Large intestine (tissue), 3 donors: ENCODE data around the gene SFXN5. TPM values are rescaled to one million over a fixed set of nuclear protein-coding genes. Genes with fewer than 3 reads are reported as not detected.

Source experiments
- DNase-seq, 2 donors: peaks; one replicate each; pipeline versions ENCODE4 v3.0.0 to v3.0.0-alpha.2; 2013
- H3K27ac ChIP-seq: one replicate; pipeline ENCODE4 v1.5.1; 2013; ENCODE audit warnings: low read length
- H3K27me3 ChIP-seq: 2 replicates; pipeline ENCODE4 v1.6.1; 2013; ENCODE audit warnings: low read length; ENCODE audit not compliant: control insufficient read depth, insufficient read depth
- H3K36me3 ChIP-seq: 2 replicates; pipeline ENCODE4 v1.6.1; 2013; ENCODE audit warnings: low read length; ENCODE audit not compliant: control insufficient read depth, insufficient read depth
- H3K4me1 ChIP-seq: one replicate; pipeline ENCODE4 v1.6.1; 2013; ENCODE audit warnings: low read length; ENCODE audit not compliant: control insufficient read depth, insufficient read depth
- H3K4me3 ChIP-seq: one replicate; pipeline ENCODE4 v1.5.1; 2013; ENCODE audit warnings: low read length
- H3K9me3 ChIP-seq: one replicate; pipeline ENCODE4 v1.6.1; 2013; ENCODE audit warnings: mild to moderate bottlenecking, low read depth, low read length, moderate library complexity; ENCODE audit not compliant: control insufficient read depth
- WGBS: methylation state at CpG from one replicate; pipeline ENCODE4 v1.1.5; 2013; ENCODE audit warnings: low lambda C conversion rate; ENCODE audit not compliant: insufficient coverage; 5-methylcytosine and 5-hydroxymethylcytosine counted together
- polyA plus RNA-seq: library from polyadenylated mRNA; unstranded; fragments of 120-200 nt; gene quantifications from one replicate; pipeline ENCODE4 v1.2.1, GENCODE V29; 2013

Gene SFXN5
- polyA plus RNA-seq, 1 donor = 20.0 TPM

- DNase-seq = peak; percentile 44 to 70
- H3K4me1 ChIP-seq = peaks cover 14% of the 10 kb centered on the region
- peak overlapping the region; percentile 90 for H3K27ac ChIP-seq
- no CpG with 5 or more reads among the region's 16 CpGs for WGBS
- peak overlapping the region; percentile 76 for H3K4me3 ChIP-seq
- H3K27me3 ChIP-seq = no peaks in the 10 kb centered on the region
- no peaks in the 10 kb centered on the region for H3K36me3 ChIP-seq
- H3K9me3 ChIP-seq = no peaks in the 10 kb centered on the region
Measured at GRCh38 chr2:73111073-73112025, 39.8 kb upstream of the SFXN5 start.

GRCh38 chr2:73110168-73111072 is 38.9 kb upstream of the SFXN5 start:
- Histone ChIP-seq H3K27me3 (no peaks in the 10 kb centered on the region), H3K9me3 (no peaks in the 10 kb centered on the region), H3K36me3 (no peaks in the 10 kb centered on the region), H3K4me3 (peak overlapping the region; percentile 76), H3K27ac (no peak overlapping the region), H3K4me1 (peaks cover 14% of the 10 kb centered on the region)
- peak in 1 of 2 donors; percentile 22 for DNase-seq
- WGBS = no CpG with 5 or more reads among the region's 4 CpGs

GRCh38 chr2:73109431-73110167 is 38.1 kb upstream of the SFXN5 start:
- Histone ChIP-seq H3K36me3 (no peaks in the 10 kb centered on the region), H3K9me3 (no peaks in the 10 kb centered on the region), H3K27me3 (no peaks in the 10 kb centered on the region), H3K4me1 (peaks cover 14% of the 10 kb centered on the region), H3K4me3 (no peak overlapping the region), H3K27ac (no peak overlapping the region)
- DNase-seq = no peak
- no CpG with 5 or more reads among the region's 5 CpGs for WGBS

DNA sequence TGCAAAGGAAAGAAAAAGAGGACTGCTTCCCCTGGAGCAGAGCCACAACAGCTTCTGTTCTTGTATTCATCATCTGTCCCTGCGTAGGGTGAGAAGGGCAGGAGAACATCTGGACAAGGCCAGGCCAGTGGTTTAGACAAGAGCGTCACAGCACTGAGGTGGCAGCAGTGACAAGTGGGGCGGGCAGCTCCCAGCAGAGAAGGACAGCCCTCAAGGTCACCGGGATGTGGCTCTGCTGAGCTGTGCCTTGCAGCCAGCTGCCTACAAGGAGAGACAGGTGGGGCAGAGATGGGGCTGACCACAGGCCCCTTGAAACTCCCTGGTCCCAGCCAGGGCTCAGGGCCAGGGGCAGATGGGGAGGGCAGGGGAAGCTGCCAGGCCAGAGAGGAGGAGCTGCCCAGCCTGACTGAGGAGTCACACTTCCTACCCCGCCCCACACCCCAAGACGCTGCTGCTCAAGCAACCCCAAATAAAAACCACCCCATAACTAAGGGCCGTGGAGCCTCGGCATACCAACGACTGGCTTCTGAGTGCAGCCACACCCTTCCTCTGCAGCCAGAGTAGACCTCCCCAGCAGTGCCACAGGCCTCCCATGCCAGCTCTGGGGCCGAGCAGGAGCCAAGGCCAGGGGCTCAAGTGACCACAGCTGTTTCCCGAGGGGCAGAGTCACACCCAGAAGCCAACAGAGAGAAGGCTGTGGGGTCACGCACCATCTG is 35.9 kb upstream of the SFXN5 start:
- DNase-seq = no peak
- peaks cover 30% of the 10 kb centered on the region for H3K4me1 ChIP-seq

GRCh38 chr2:73106791-73107190 is 35.3 kb upstream of the SFXN5 start:
- Histone ChIP-seq H3K27me3 (no peaks in the 10 kb centered on the region), H3K4me3 (no peak overlapping the region), H3K27ac (no peak overlapping the region), H3K4me1 (peaks cover 28% of the 10 kb centered on the region), H3K36me3 (peaks cover 4% of the 10 kb centered on the region), H3K9me3 (no peaks in the 10 kb centered on the region)
- WGBS = no CpG with 5 or more reads among the region's 3 CpGs
- no peak for DNase-seq

More for the DNA sequence above, 35.9 kb upstream of the SFXN5 start:
- H3K27me3 ChIP-seq = no peaks in the 10 kb centered on the region
- H3K4me3 ChIP-seq = no peak overlapping the region
- H3K9me3 ChIP-seq = no peaks in the 10 kb centered on the region
- H3K27ac ChIP-seq = no peak overlapping the region
- peaks cover 4% of the 10 kb centered on the region for H3K36me3 ChIP-seq
- 70% methylated on average over 2 of the region's 12 CpGs for WGBS

GRCh38 chr2:73105511-73105971 is 34.0 kb upstream of the SFXN5 start:
- H3K4me1 ChIP-seq = peaks cover 26% of the 10 kb centered on the region

DNA sequence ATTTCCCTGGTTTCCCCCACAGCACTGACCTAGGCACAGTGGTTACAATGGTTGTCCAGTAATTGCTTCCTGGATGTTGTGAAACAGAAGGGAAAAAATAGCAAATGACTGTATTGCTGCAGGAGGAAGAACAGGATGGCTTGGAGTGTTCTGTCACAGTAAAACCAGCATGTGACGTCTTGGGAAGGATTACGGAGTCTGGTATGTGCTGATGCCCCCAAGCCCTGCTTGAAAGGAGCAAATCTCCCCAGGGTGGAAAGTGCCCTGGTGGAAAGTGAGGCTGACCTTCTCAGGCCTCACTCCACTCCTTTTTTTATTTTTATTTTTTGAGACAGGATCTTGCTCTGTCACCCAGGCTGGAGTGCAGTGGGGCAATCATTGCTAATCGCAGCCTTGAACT is 33.4 kb upstream of the SFXN5 start:
- Histone ChIP-seq H3K9me3 (no peaks in the 10 kb centered on the region), H3K4me3 (no peak overlapping the region), H3K36me3 (peaks cover 4% of the 10 kb centered on the region), H3K27me3 (no peaks in the 10 kb centered on the region), H3K4me1 (peaks cover 23% of the 10 kb centered on the region), H3K27ac (no peak overlapping the region)
- no peak for DNase-seq
- no CpG with 5 or more reads among the region's 3 CpGs for WGBS

More at GRCh38 chr2:73105511-73105971, 34.0 kb upstream of the SFXN5 start:
- no peak overlapping the region for H3K4me3 ChIP-seq
- H3K36me3 ChIP-seq = peaks cover 4% of the 10 kb centered on the region
- WGBS = no CpG with 5 or more reads among the region's 2 CpGs
- no peaks in the 10 kb centered on the region for H3K9me3 ChIP-seq
- H3K27me3 ChIP-seq = no peaks in the 10 kb centered on the region
- no peak overlapping the region for H3K27ac ChIP-seq
- DNase-seq = no peak

- Histone ChIP-seq H3K9me3 (no peaks in the 10 kb centered on the region), H3K27ac (peak overlapping the region; percentile 43), H3K27me3 (no peaks in the 10 kb centered on the region), H3K36me3 (peaks cover 4% of the 10 kb centered on the region), H3K4me3 (no peak overlapping the region), H3K4me1 (peaks cover 18% of the 10 kb centered on the region)
- DNase-seq = no peak
- WGBS = no CpG with 5 or more reads among the region's 2 CpGs
Measured at GRCh38 chr2:73103018-73103542, 31.6 kb upstream of the SFXN5 start.

- peaks cover 18% of the 10 kb centered on the region for H3K4me1 ChIP-seq
- H3K9me3 ChIP-seq = no peaks in the 10 kb centered on the region
- 80% methylated on average over 4 of the region's 12 CpGs for WGBS
- no peak overlapping the region for H3K27ac ChIP-seq
- no peak overlapping the region for H3K4me3 ChIP-seq
- H3K27me3 ChIP-seq = no peaks in the 10 kb centered on the region
- DNase-seq = no peak
- H3K36me3 ChIP-seq = peaks cover 4% of the 10 kb centered on the region
Measured at GRCh38 chr2:73101626-73102256, 30.2 kb upstream of the SFXN5 start.
